Breast epithelium (tissue), 4 donors: ENCODE data around the gene FBXL15. TPM values are rescaled to one million over a fixed set of nuclear protein-coding genes. Genes with fewer than 3 reads are reported as not detected.

ENCODE experiments used
- DNase-seq, 2 donors: peaks; one replicate each; pipeline ENCODE4 v3.0.0-alpha.2; 2019; ENCODE audit warnings: low spot score in 2 of 2
- H3K27ac ChIP-seq, 2 donors: fragments of 200-600 bp; sonication (generic) in 1 of 2; one replicate each; pipeline ENCODE4 v1.5.1; 2016 to 2019; ENCODE audit warnings: mild to moderate bottlenecking in 1 of 2
- H3K27me3 ChIP-seq, 2 donors: fragments of 200-600 bp; sonication (generic) in 1 of 2; one replicate each; pipeline versions ENCODE4 v1.5.1 to v1.6.0; 2017 to 2019; ENCODE audit warnings: control low read depth in 1 of 2, mild to moderate bottlenecking in 1 of 2
- H3K36me3 ChIP-seq: fragments of 200-600 bp; one replicate; pipeline ENCODE4 v1.5.1; 2019
- H3K4me1 ChIP-seq, 2 donors: fragments of 200-600 bp; sonication (generic); one replicate each; pipeline ENCODE4 v1.5.1; 2016 to 2019; ENCODE audit warnings: control low read depth in 1 of 2
- H3K4me3 ChIP-seq, 3 donors: fragments of 200-600 bp; sonication (generic); 1 replicate in 2 of 3; 2 replicates in 1 of 3; pipeline ENCODE4 v1.5.1; 2016 to 2019; ENCODE audit warnings: mild to moderate bottlenecking in 3 of 3, moderate library complexity in 2 of 3
- H3K9me3 ChIP-seq, 2 donors: fragments of 200-600 bp; sonication (generic) in 1 of 2; one replicate each; pipeline ENCODE4 v1.5.1; 2016 to 2019; ENCODE audit warnings: control low read depth in 1 of 2
- CTCF ChIP-seq, 3 donors: fragments of 450-650 bp; IDR thresholded peaks; one replicate each; pipeline ENCODE4 v1.5.1; 2016 to 2017; ENCODE audit warnings: antibody characterized with exemption in 3 of 3, mild to moderate bottlenecking in 3 of 3, moderate library complexity in 3 of 3
- POLR2A ChIP-seq: fragments of 450-650 bp; IDR thresholded peaks from one replicate; pipeline ENCODE4 v1.6.1; 2016; ENCODE audit warnings: antibody characterized with exemption, mild to moderate bottlenecking, moderate library complexity
- POLR2AphosphoS5 ChIP-seq, 3 donors: sonication (generic); formaldehyde crosslinking; IDR thresholded peaks; one replicate each; pipeline ENCODE4 v1.6.1; 2017; ENCODE audit warnings: antibody characterized with exemption in 3 of 3
- intact Hi-C: fragments of 100-400 bp; cut with DNase I; formaldehyde crosslinking; loops from one replicate; pipeline ENCODE4 v1.15.1; 2023; ENCODE audit warnings: low total_unique reads
- total RNA-seq, 3 donors: library from RNA; depleted of rRNA; stranded (reverse); fragments of >200 nt; gene quantifications; one replicate each; pipeline ENCODE4 v1.1.0, GENCODE V29; 2016

The FBXL15 gene
- total RNA-seq, 3 donors from 2014 or later: 16.8 to 24.8 (median 21.0) TPM

GRCh38 chr10:102394801-102395399 lies 25.7 kb upstream of the FBXL15 start:
- intact Hi-C loops: no loop called here
- Histone ChIP-seq H3K27me3 (no peaks in the 10 kb centered on the region), H3K9me3 (no peaks in the 10 kb centered on the region), H3K4me1 (peaks cover 4 to 11% of the 10 kb centered on the region in 2 donors), H3K27ac (peak overlapping the region; percentile 96 to 97), H3K36me3 (no peaks in the 10 kb centered on the region), H3K4me3 (peak overlapping the region; percentile 63 to 82 (median 73))
- DNase-seq: no peak
- TF ChIP-seq POLR2AphosphoS5 (IDR thresholded peaks at IDR 0.05) (no peak), CTCF (IDR thresholded peaks at IDR 0.05) (no peak), POLR2A (no peak)

DNA sequence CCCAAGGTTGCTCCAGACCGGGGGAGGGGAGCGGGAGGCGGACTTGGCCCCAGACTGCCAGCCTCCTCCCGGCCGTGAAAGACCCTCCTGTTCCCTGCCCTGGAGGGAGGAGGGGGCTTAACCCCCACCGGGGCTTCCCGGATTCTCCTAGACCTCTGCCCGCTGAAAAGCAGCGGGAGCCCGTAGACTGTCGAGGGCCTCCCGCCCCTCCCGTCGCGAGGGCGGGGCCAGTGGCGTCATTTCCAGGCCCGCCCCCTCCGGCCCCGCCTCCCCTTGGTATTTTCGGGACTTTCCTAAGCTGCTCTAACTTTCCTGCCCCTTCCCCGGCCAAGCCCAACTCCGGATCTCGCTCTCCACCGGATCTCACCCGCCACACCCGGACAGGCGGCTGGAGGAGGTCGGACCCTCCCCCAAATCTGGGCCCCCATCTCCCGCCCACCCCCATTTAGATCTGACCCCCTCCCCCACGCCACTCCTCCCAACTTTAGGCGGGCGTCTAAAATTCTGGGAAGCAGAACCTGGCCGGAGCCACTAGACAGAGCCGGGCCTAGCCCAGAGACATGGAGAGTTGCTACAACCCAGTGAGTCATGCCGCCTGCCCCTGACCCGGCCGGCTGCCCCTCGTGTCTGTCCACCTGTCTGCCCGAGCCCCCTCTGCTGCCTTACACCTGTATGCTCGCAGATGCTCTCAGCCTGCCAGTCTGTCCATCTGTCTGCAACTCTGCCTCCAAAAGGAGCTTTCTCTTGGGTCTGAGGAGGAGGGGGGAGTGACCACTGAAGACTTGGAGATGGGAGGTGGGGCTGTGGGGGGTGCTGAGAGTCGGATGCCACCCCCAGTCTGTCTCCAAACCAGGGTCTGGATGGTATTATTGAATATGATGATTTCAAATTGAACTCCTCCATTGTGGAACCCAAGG lies 25.0 kb upstream of the FBXL15 start, which contains the start of gene NFKB2:
TSS of gene NFKB2 (plus strand) at position 306 of the 917 bp plus-strand sequence. CDS start at position 561, 255 bp downstream.
- H3K27me3 ChIP-seq: no peaks in the 10 kb centered on the region
- peak; percentile 16 to 71 (median 36) for TF ChIP-seq POLR2AphosphoS5 (IDR thresholded peaks at IDR 0.05)
- peak; percentile 59 for TF ChIP-seq POLR2A
- no peak for TF ChIP-seq CTCF (IDR thresholded peaks at IDR 0.05)
- DNase-seq: peak; percentile 86
- no peaks in the 10 kb centered on the region for H3K36me3 ChIP-seq
- peak within 1 kb of the TSS; percentile 63 to 82 (median 73) for H3K4me3 ChIP-seq
- H3K27ac ChIP-seq: peak within 1 kb of the TSS; percentile 96 to 97
- no peaks in the 10 kb centered on the region for H3K9me3 ChIP-seq
- H3K4me1 ChIP-seq: peaks cover 4 to 11% of the 10 kb centered on the region in 2 donors
- intact Hi-C loops: no loop called here

GRCh38 chr10:102396317-102396650 lies 24.4 kb upstream of the FBXL15 start:
- peaks cover 4 to 11% of the 10 kb centered on the region in 2 donors for H3K4me1 ChIP-seq
- H3K27me3 ChIP-seq: no peaks in the 10 kb centered on the region
- intact Hi-C loops: no loop called here

DNA sequence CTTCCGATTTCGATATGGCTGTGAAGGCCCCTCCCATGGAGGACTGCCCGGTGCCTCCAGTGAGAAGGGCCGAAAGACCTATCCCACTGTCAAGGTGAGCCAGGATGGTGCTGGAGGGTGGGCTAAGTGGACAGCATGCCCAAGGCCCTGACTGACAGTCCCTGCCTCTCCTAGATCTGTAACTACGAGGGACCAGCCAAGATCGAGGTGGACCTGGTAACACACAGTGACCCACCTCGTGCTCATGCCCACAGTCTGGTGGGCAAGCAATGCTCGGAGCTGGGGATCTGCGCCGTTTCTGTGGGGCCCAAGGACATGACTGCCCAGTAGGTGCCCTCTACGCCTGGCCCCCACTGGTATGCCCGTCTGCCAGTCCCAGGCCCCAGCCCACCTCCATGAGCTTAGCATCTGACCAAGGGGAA lies 23.9 kb upstream of the FBXL15 start:
- TF ChIP-seq POLR2A: no peak
- no peak for TF ChIP-seq POLR2AphosphoS5 (IDR thresholded peaks at IDR 0.05)
- TF ChIP-seq CTCF (IDR thresholded peaks at IDR 0.05): no peak
- Histone ChIP-seq H3K9me3 (no peaks in the 10 kb centered on the region), H3K4me1 (peaks cover 4 to 11% of the 10 kb centered on the region in 2 donors), H3K36me3 (no peaks in the 10 kb centered on the region), H3K4me3 (peak overlapping the region in 1 of 3 donors; percentile 82), H3K27ac (peak overlapping the region; percentile 96 to 97), H3K27me3 (no peaks in the 10 kb centered on the region)
- no peak for DNase-seq
- intact Hi-C loops: no loop called here

More at GRCh38 chr10:102396317-102396650, 24.4 kb upstream of the FBXL15 start:
- no peak for DNase-seq
- Histone ChIP-seq H3K36me3 (no peaks in the 10 kb centered on the region), H3K9me3 (no peaks in the 10 kb centered on the region), H3K4me3 (peak overlapping the region; percentile 63 to 82 (median 73)), H3K27ac (peak overlapping the region; percentile 96 to 97)
- no peak for TF ChIP-seq CTCF (IDR thresholded peaks at IDR 0.05)
- no peak for TF ChIP-seq POLR2A
- no peak for TF ChIP-seq POLR2AphosphoS5 (IDR thresholded peaks at IDR 0.05)
